Loucy (cell line): ENCODE measurements around the gene SRPK1.

Source experiments
- H2AFZ ChIP-seq: fragments of 200-600 bp; sonication (generic); 2 replicates; pipeline ENCODE4 v1.6.0; 2016; ENCODE audit warnings: antibody characterized with exemption, mild to moderate bottlenecking, low read length, moderate library complexity
- H3F3A ChIP-seq: fragments of 200-600 bp; 2 replicates; pipeline ENCODE4 v1.6.0; 2016; ENCODE audit warnings: antibody characterized with exemption, low read depth, mild to moderate bottlenecking
- H3K27me3 ChIP-seq: fragments of 200-600 bp; sonication (generic); 2 replicates; pipeline ENCODE4 v1.6.1; 2014; ENCODE audit warnings: low read length, mild to moderate bottlenecking; ENCODE audit not compliant: insufficient read depth, poor library complexity, severe bottlenecking
- H3K36me3 ChIP-seq: fragments of 200-600 bp; sonication (generic); 2 replicates; pipeline ENCODE4 v1.6.1; 2016; ENCODE audit warnings: low read length; ENCODE audit not compliant: insufficient read depth
- H3K4me1 ChIP-seq: fragments of 200-600 bp; sonication (generic); 2 replicates; pipeline ENCODE4 v1.5.1; 2014; ENCODE audit warnings: low read length, mild to moderate bottlenecking; ENCODE audit not compliant: insufficient read depth, poor library complexity, severe bottlenecking
- H3K4me2 ChIP-seq: fragments of 200-600 bp; sonication (generic); 2 replicates; pipeline ENCODE4 v1.6.0; 2014; ENCODE audit warnings: antibody characterized with exemption, low read length, low read depth, mild to moderate bottlenecking; ENCODE audit not compliant: poor library complexity, severe bottlenecking
- H3K4me3 ChIP-seq: fragments of 200-600 bp; sonication (generic); 2 replicates; pipeline ENCODE4 v1.5.1; 2014; ENCODE audit warnings: low read length, mild to moderate bottlenecking, mixed read lengths; ENCODE audit not compliant: poor library complexity, severe bottlenecking
- H3K79me2 ChIP-seq: fragments of 200-600 bp; sonication (generic); 2 replicates; pipeline ENCODE4 v1.6.1; 2014; ENCODE audit warnings: low read length; ENCODE audit not compliant: insufficient read depth
- H3K9ac ChIP-seq: fragments of 200-600 bp; sonication (generic); 2 replicates; pipeline ENCODE4 v1.6.0; 2014; ENCODE audit warnings: mild to moderate bottlenecking, low read depth, low read length, moderate library complexity; ENCODE audit not compliant: poor library complexity, severe bottlenecking
- H3K9me2 ChIP-seq: fragments of 200-600 bp; sonication (generic); replicated peaks from 2 replicates; pipeline ENCODE4 v1.6.1; 2016; ENCODE audit warnings: low read depth, low read length, mixed read lengths
- H3K9me3 ChIP-seq: fragments of 200-600 bp; sonication (generic); 2 replicates; pipeline ENCODE4 v1.6.1; 2014; ENCODE audit warnings: mild to moderate bottlenecking, antibody characterized with exemption, low read length, low read depth; ENCODE audit not compliant: insufficient read depth
- H4K20me1 ChIP-seq: fragments of 200-600 bp; sonication (generic); 2 replicates; pipeline ENCODE4 v1.6.0; 2014; ENCODE audit warnings: antibody characterized with exemption, low read length, mild to moderate bottlenecking; ENCODE audit not compliant: insufficient read depth, poor library complexity, severe bottlenecking
- CTCF ChIP-seq: fragments of 200-600 bp; sonication (generic); conservative IDR thresholded peaks from 2 replicates; pipeline ENCODE4 v1.5.1; 2014; ENCODE audit warnings: mild to moderate bottlenecking, antibody characterized with exemption, low read length
- EZH2phosphoT487 ChIP-seq: fragments of 200-600 bp; IDR thresholded peaks from 2 replicates; pipeline ENCODE4 v1.6.1; 2018; ENCODE audit warnings: antibody characterized with exemption, mild to moderate bottlenecking, moderate library complexity, borderline replicate concordance

SRPK1 gene

GRCh38 chr6:35968821-35969220 is 47.9 kb upstream of the SRPK1 start:
- no peak for TF ChIP-seq CTCF
- no peak for TF ChIP-seq EZH2phosphoT487
- Histone ChIP-seq H4K20me1 (no peaks in the 10 kb centered on the region), H3K9ac (no peak overlapping the region), H3K9me2 (no peaks in the 10 kb centered on the region), H3K79me2 (no peaks in the 10 kb centered on the region), H3K4me1 (no peaks in the 10 kb centered on the region), H3K4me3 (no peak overlapping the region), H3K9me3 (no peaks in the 10 kb centered on the region), H2AFZ (no peak overlapping the region), H3K4me2 (no peak overlapping the region), H3K36me3 (no peaks in the 10 kb centered on the region), H3K27me3 (no peaks in the 10 kb centered on the region), H3F3A (no peaks in the 10 kb centered on the region)

GRCh38 chr6:35967076-35967774 is 46.3 kb upstream of the SRPK1 start:
- no peak overlapping the region for H3K4me3 ChIP-seq
- H2AFZ ChIP-seq = no peak overlapping the region
- H3K36me3 ChIP-seq = no peaks in the 10 kb centered on the region

GRCh38 chr6:35962779-35963560 is 42.1 kb upstream of the SRPK1 start:
- H2AFZ ChIP-seq = no peak overlapping the region
- no peaks in the 10 kb centered on the region for H3K36me3 ChIP-seq
- H3K4me1 ChIP-seq = no peaks in the 10 kb centered on the region

More at GRCh38 chr6:35967076-35967774, 46.3 kb upstream of the SRPK1 start:
- Histone ChIP-seq H3K4me2 (no peak overlapping the region), H3K27me3 (no peaks in the 10 kb centered on the region), H3K79me2 (no peaks in the 10 kb centered on the region), H3K9ac (no peak overlapping the region), H3F3A (no peaks in the 10 kb centered on the region), H3K4me1 (no peaks in the 10 kb centered on the region), H4K20me1 (no peaks in the 10 kb centered on the region), H3K9me3 (no peaks in the 10 kb centered on the region), H3K9me2 (no peaks in the 10 kb centered on the region)
- TF ChIP-seq CTCF (no peak), EZH2phosphoT487 (no peak)

More at GRCh38 chr6:35962779-35963560, 42.1 kb upstream of the SRPK1 start:
- H3F3A ChIP-seq = no peaks in the 10 kb centered on the region
- H3K9me3 ChIP-seq = no peaks in the 10 kb centered on the region
- H3K4me2 ChIP-seq = no peak overlapping the region
- no peaks in the 10 kb centered on the region for H3K79me2 ChIP-seq
- H3K27me3 ChIP-seq = no peaks in the 10 kb centered on the region
- no peaks in the 10 kb centered on the region for H4K20me1 ChIP-seq
- no peak for TF ChIP-seq EZH2phosphoT487
- TF ChIP-seq CTCF = no peak
- H3K9me2 ChIP-seq = no peaks in the 10 kb centered on the region
- H3K4me3 ChIP-seq = no peak overlapping the region
- H3K9ac ChIP-seq = no peak overlapping the region
